ENCODE data around the gene ARHGEF28.

- no peak for TF ChIP-seq CTCF (conservative IDR thresholded peaks at IDR 0.05; ENCODE audit: low read length)
- no peak for TF ChIP-seq EZH2phosphoT487 (IDR thresholded peaks at IDR 0.05; ENCODE audit: borderline replicate concordance, low read depth, low read length)
Observed at GRCh38 chr5:73698011-73698410, 72.0 kb downstream of the ARHGEF28 start.

All from OCI-LY7 (cell line).